ENCODE results near the gene LINGO4.
A peak's percentile ranks its signal among the peaks of the same experiment; 100 is the strongest.
"Not testable (repeated sequence)": the region's sequence is repeated elsewhere in the genome, so short reads cannot be mapped to it uniquely, and the experiment has no call there.

LINGO4 gene

GRCh38 chr1:151782741-151783140, 22.5 kb downstream of the LINGO4 start:
- DNase-seq (ENCODE audit: low read depth, low spot score) = no peak

GRCh38 chr1:151782026-151782425, 23.2 kb downstream of the LINGO4 start:
- not testable (repeated sequence) for DNase-seq (ENCODE audit: low read depth, low spot score)

GRCh38 chr1:151780736-151781135, 24.5 kb downstream of the LINGO4 start:
- DNase-seq (ENCODE audit: low read depth, low spot score) = not testable (repeated sequence)

- no peak for DNase-seq (ENCODE audit: low read depth, low spot score)
Observed at GRCh38 chr1:151779852-151780251, 25.4 kb downstream of the LINGO4 start.

- no peak for DNase-seq (ENCODE audit: low read depth, low spot score)
Observed at GRCh38 chr1:151777317-151777716, 27.9 kb downstream of the LINGO4 start.

GRCh38 chr1:151776665-151777062, 28.6 kb downstream of the LINGO4 start:
- DNase-seq (ENCODE audit: low read depth, low spot score) = no peak

- no peak for DNase-seq (ENCODE audit: low read depth, low spot score)
Observed at GRCh38 chr1:151775894-151776664, 29.1 kb downstream of the LINGO4 start.

- DNase-seq (ENCODE audit: low read depth, low spot score) = no peak
Observed at GRCh38 chr1:151774256-151774922, 30.8 kb downstream of the LINGO4 start.

- DNase-seq (ENCODE audit: low read depth, low spot score) = no peak
Observed at GRCh38 chr1:151773702-151774101, 31.5 kb downstream of the LINGO4 start.

- not testable (repeated sequence) for DNase-seq (ENCODE audit: low read depth, low spot score)
Observed at GRCh38 chr1:151769270-151769669, 35.9 kb downstream of the LINGO4 start.

GRCh38 chr1:151768351-151769066, 36.7 kb downstream of the LINGO4 start:
- not testable (repeated sequence) for DNase-seq (ENCODE audit: low read depth, low spot score)

GRCh38 chr1:151763990-151764389, 41.2 kb downstream of the LINGO4 start:
- DNase-seq (ENCODE audit: low read depth, low spot score) = no peak

GRCh38 chr1:151762941-151763921, 42.0 kb downstream of the LINGO4 start, which contains the start of gene MRPL9:
TSS of gene MRPL9 (minus strand) at chr1:151763496. CDS start at chr1:151763479, 17 bp downstream.
- peak; percentile 33 for DNase-seq (ENCODE audit: low read depth, low spot score)

GRCh38 chr1:151760597-151761385, 44.4 kb downstream of the LINGO4 start:
- DNase-seq (ENCODE audit: low read depth, low spot score) = no peak

GRCh38 chr1:151759241-151759640, 46.0 kb downstream of the LINGO4 start:
- DNase-seq (ENCODE audit: low read depth, low spot score) = no peak

- no peak for DNase-seq (ENCODE audit: low read depth, low spot score)
Observed at GRCh38 chr1:151756291-151756690, 48.9 kb downstream of the LINGO4 start.

All from smooth muscle cell of the brain vasculature (primary cell).